Spleen (tissue), 11 donors: ENCODE data around the gene GRID2IP. TPM values are rescaled to one million over a fixed set of nuclear protein-coding genes. Genes with fewer than 3 reads are reported as not detected.

Source experiments
- DNase-seq: peaks from one replicate; pipeline ENCODE4 v3.0.0-alpha.2; 2020
- H3K27ac ChIP-seq, 8 donors: fragments of 200-600 bp; sonication (generic) in 7 of 8; 1 replicate in 4 of 8; 2 replicates in 4 of 8; pipeline versions ENCODE4 v1.5.0 to v1.8.0; 2016 to 2021; ENCODE audit warnings: inconsistent platforms in 4 of 8, mild to moderate bottlenecking in 4 of 8, moderate library complexity in 1 of 8
- H3K27me3 ChIP-seq, 7 donors: fragments of 200-600 bp; sonication (generic) in 6 of 7; replicated peaks in 1 of 7; 1 replicate in 4 of 7; 2 replicates in 3 of 7; pipeline versions ENCODE4 v1.5.0 to v1.8.0; 2016 to 2021; ENCODE audit warnings: inconsistent platforms in 3 of 7, mild to moderate bottlenecking in 1 of 7
- H3K36me3 ChIP-seq, 6 donors: fragments of 200-600 bp; sonication (generic) in 5 of 6; 1 replicate in 4 of 6; 2 replicates in 2 of 6; pipeline versions ENCODE4 v1.5.0 to v1.8.0; 2016 to 2021; ENCODE audit warnings: inconsistent platforms in 2 of 6
- H3K4me1 ChIP-seq, 6 donors: fragments of 200-600 bp; sonication (generic) in 5 of 6; 1 replicate in 3 of 6; 2 replicates in 3 of 6; pipeline versions ENCODE4 v1.5.0 to v1.8.0; 2016 to 2021; ENCODE audit warnings: inconsistent platforms in 3 of 6
- H3K4me3 ChIP-seq, 8 donors: fragments of 200-600 bp; sonication (generic) in 7 of 8; 1 replicate in 4 of 8; 2 replicates in 4 of 8; pipeline versions ENCODE4 v1.5.0 to v1.8.0; 2016 to 2021; ENCODE audit warnings: inconsistent platforms in 4 of 8, mild to moderate bottlenecking in 4 of 8, moderate library complexity in 2 of 8
- H3K9me3 ChIP-seq, 8 donors: fragments of 200-600 bp; sonication (generic) in 7 of 8; 1 replicate in 4 of 8; 2 replicates in 4 of 8; pipeline versions ENCODE4 v1.5.0 to v1.8.0; 2016 to 2021; ENCODE audit warnings: inconsistent platforms in 4 of 8
- POLR2A ChIP-seq, 3 donors: fragments of 450-650 bp; IDR thresholded peaks; one replicate each; pipeline ENCODE4 v1.5.1; 2017; ENCODE audit warnings: antibody characterized with exemption in 3 of 3, mild to moderate bottlenecking in 1 of 3
- POLR2AphosphoS5 ChIP-seq, 3 donors: sonication (generic); formaldehyde crosslinking; IDR thresholded peaks; one replicate each; pipeline ENCODE4 v1.5.1; 2017; ENCODE audit warnings: antibody characterized with exemption in 3 of 3
- WGBS, 5 donors: extraction: QIAGEN DNeasy Blood & Tissue Kit in 3 of 5; methylation state at CpG; one replicate each; pipeline versions ENCODE4 v1.1.5 to v1.1.7; 2013 to 2018; 5-methylcytosine and 5-hydroxymethylcytosine counted together
- intact Hi-C: fragments of 100-400 bp; cut with DNase I; formaldehyde crosslinking; loops from one replicate; pipeline ENCODE4 v1.15.0; 2023; ENCODE audit warnings: low total_unique reads
- polyA plus RNA-seq, 3 donors: library from polyadenylated mRNA; stranded (reverse); fragments of 200-250 nt; gene quantifications; one replicate each; pipeline ENCODE4 v1.2.1, GENCODE V29; 2013
- total RNA-seq, 7 donors: library from RNA; depleted of rRNA in 3 of 7; stranded (reverse); fragments of >200 nt in 3 of 7; fragmentation: NEBNext Ultra II Directional in 4 of 7; extraction: Animal tissue kit (Norgen Biotek cat#: 25700) in 4 of 7; gene quantifications; one replicate each; pipeline versions ENCODE4 v1.1.0 to v1.2.1, GENCODE V29; 2016 to 2021
- TF ChIP-seq, protein P1 (sequence below), 11 experiments: fragments of 200-600 bp in 7 of 11; fragments of 450-650 bp in 4 of 11; sonication (generic) in 4 of 11; IDR thresholded peaks in 8 of 11; conservative IDR thresholded peaks in 3 of 11; 1 replicate in 7 of 11; 2 replicates in 4 of 11; pipeline versions ENCODE4 v1.4.0 to v1.8.0; 2016 to 2021; ENCODE audit warnings: antibody characterized with exemption in 11 of 11, inconsistent platforms in 4 of 11, mild to moderate bottlenecking in 1 of 11
- donor health status: healthy with polysubstance abuse.
- donor health status: DM: no; HTN: no; CAD: no; lungs with moderate emphysema.
- donor health status: DM: no; HTN: no; CAD: no.
- donor health status: Bipolar disorder and iron deficiency.
- donor health status: healthy.
- donor health status: DM: no; HTN: no; CAD: no.
- donor health status: DM: yes; HTN: yes; CAD: no.

GRID2IP gene
- total and polyA plus RNA-seq, 10 donors, result 0.08 to 1.0 (median 0.31) TPM; not detected in 2

- H3K27me3 ChIP-seq, result peaks cover 0 to 97% (median 45%) of the 10 kb centered on the region in 7 donors
- 28 to 40% (median 32%) methylated on average over 11 to 12 of the region's 12 CpGs for WGBS, 5 donors
- DNase-seq, result no peak
- no peaks in the 10 kb centered on the region for H3K36me3 ChIP-seq
- no peak overlapping the region for H3K27ac ChIP-seq
- H3K9me3 ChIP-seq, result no peaks in the 10 kb centered on the region
- intact Hi-C loops, result no loop called here
- TF ChIP-seq, protein P1, sequence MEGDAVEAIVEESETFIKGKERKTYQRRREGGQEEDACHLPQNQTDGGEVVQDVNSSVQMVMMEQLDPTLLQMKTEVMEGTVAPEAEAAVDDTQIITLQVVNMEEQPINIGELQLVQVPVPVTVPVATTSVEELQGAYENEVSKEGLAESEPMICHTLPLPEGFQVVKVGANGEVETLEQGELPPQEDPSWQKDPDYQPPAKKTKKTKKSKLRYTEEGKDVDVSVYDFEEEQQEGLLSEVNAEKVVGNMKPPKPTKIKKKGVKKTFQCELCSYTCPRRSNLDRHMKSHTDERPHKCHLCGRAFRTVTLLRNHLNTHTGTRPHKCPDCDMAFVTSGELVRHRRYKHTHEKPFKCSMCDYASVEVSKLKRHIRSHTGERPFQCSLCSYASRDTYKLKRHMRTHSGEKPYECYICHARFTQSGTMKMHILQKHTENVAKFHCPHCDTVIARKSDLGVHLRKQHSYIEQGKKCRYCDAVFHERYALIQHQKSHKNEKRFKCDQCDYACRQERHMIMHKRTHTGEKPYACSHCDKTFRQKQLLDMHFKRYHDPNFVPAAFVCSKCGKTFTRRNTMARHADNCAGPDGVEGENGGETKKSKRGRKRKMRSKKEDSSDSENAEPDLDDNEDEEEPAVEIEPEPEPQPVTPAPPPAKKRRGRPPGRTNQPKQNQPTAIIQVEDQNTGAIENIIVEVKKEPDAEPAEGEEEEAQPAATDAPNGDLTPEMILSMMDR (IDR thresholded peaks at IDR 0.05 in 8 of 11, conservative IDR thresholded peaks at IDR 0.05 in 3 of 11), result no peak
- TF ChIP-seq POLR2AphosphoS5 (IDR thresholded peaks at IDR 0.05), result no peak
- no peak for TF ChIP-seq POLR2A (IDR thresholded peaks at IDR 0.05)
- peaks cover 6 to 31% (median 22%) of the 10 kb centered on the region in 6 donors for H3K4me1 ChIP-seq
- peak overlapping the region; percentile 20 to 69 (median 39) for H3K4me3 ChIP-seq
Measured at GRCh38 chr7:6526997-6527378, 24.3 kb downstream of the GRID2IP start.

DNA sequence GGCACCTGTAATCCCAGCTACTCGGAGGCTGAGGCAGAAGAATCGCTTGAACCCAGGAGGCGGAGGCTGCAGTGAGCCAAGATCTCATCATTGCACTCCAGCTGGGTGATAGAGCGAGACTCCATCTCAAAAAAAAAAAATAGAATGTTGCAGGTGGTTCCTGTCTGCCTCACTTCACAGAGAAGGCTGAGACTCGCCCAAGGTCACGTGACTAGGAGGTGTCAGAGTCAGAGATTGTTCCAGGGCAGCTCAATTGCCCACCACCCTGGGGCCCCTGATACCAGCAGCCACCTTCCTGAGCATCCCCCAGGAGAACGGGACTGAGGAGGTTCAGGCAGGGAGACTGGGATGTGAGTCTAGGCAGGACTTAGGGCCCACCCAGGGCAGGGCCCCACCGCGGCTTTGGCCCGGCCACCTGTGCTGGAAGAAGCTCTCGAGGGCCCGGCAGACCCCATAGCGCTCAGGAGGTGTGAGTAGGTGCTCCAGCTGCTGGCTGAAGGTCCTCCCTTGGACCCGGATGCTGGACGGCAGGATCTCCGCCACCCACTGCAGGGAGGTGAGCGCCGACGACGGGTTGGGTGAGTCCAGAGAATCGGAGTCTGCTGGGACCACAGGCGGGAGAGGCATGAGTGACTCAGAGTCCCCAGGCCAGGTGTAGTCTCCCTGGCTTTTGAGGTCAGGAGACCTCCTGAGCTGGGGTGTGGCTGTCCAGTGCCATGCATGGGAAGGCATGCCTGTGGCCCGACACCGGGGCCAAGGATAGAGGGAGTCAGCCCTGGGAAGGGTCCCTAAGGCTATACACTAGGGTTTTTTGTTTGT, 30.9 kb downstream of the GRID2IP start:
- Histone ChIP-seq H3K27ac (no peak overlapping the region), H3K4me3 (no peak overlapping the region), H3K9me3 (no peaks in the 10 kb centered on the region), H3K36me3 (no peaks in the 10 kb centered on the region), H3K4me1 (peaks cover 4 to 11% (median 9%) of the 10 kb centered on the region in 6 donors), H3K27me3 (peaks cover 0 to 49% (median 0%) of the 10 kb centered on the region in 7 donors)
- TF ChIP-seq POLR2A (IDR thresholded peaks at IDR 0.05) (no peak), POLR2AphosphoS5 (IDR thresholded peaks at IDR 0.05) (peak in 1 of 3 donors; percentile 10)
- TF ChIP-seq, protein P1 (IDR thresholded peaks at IDR 0.05 in 8 of 11, conservative IDR thresholded peaks at IDR 0.05 in 3 of 11), result no peak
- DNase-seq, result no peak
- WGBS, 5 donors, result 79 to 88% (median 82%) methylated on average over 18 to 24 of the region's 24 CpGs
- intact Hi-C loops, result no loop called here

- Histone ChIP-seq H3K27me3 (peaks cover 0 to 13% (median 0%) of the 10 kb centered on the region in 7 donors), H3K36me3 (no peaks in the 10 kb centered on the region), H3K27ac (peak overlapping the region in 2 of 8 donors; percentile 5 to 21), H3K4me1 (peaks cover 4 to 11% (median 9%) of the 10 kb centered on the region in 6 donors), H3K9me3 (no peaks in the 10 kb centered on the region), H3K4me3 (peak overlapping the region in 6 of 8 donors; percentile 11 to 63 (median 22))
- TF ChIP-seq POLR2A (IDR thresholded peaks at IDR 0.05), result no peak
- TF ChIP-seq, protein P1 (IDR thresholded peaks at IDR 0.05 in 8 of 11, conservative IDR thresholded peaks at IDR 0.05 in 3 of 11), result peak; percentile 48 to 89 (median 80)
- peak in 1 of 3 donors; percentile 40 for TF ChIP-seq POLR2AphosphoS5 (IDR thresholded peaks at IDR 0.05)
- intact Hi-C loops, result loop anchor here (5.0 to 10.0 kb wide), 2 partner anchors 68 to 341 kb away; no protein-coding TSS in a partner anchor
- DNase-seq, result peak; percentile 91
- 10 to 14% (median 11%) methylated on average over 16 to 17 of the region's 17 CpGs for WGBS, 5 donors
Measured at GRCh38 chr7:6516387-6516983, 34.8 kb downstream of the GRID2IP start.

- TF ChIP-seq POLR2A (IDR thresholded peaks at IDR 0.05), result no peak
- no peak for TF ChIP-seq POLR2AphosphoS5 (IDR thresholded peaks at IDR 0.05)
- TF ChIP-seq, protein P1 (IDR thresholded peaks at IDR 0.05 in 8 of 11, conservative IDR thresholded peaks at IDR 0.05 in 3 of 11), result no peak
- Histone ChIP-seq H3K27ac (no peak overlapping the region), H3K36me3 (no peaks in the 10 kb centered on the region), H3K4me3 (no peak overlapping the region), H3K9me3 (no peaks in the 10 kb centered on the region), H3K4me1 (peaks cover 4 to 9% (median 8%) of the 10 kb centered on the region in 6 donors), H3K27me3 (no peaks in the 10 kb centered on the region)
- DNase-seq, result no peak
- 85 to 95% (median 88%) methylated on average over 11 to 12 of the region's 12 CpGs for WGBS, 5 donors
- intact Hi-C loops, result loop anchor here (10.0 kb wide), 1 partner anchor 71 kb away; no protein-coding TSS in a partner anchor
Measured at GRCh38 chr7:6513541-6513940, 37.7 kb downstream of the GRID2IP start.
